Ovary (tissue), 3 donors: ENCODE data around the gene KCNN3.
"Not testable (repeated sequence)": the region's sequence is repeated elsewhere in the genome, so short reads cannot be mapped to it uniquely, and the experiment has no call there.

Experiments
- EP300 ChIP-seq: sonication (generic); formaldehyde crosslinking; IDR thresholded peaks from one replicate; pipeline ENCODE4 v1.6.1; 2017; ENCODE audit warnings: antibody characterized with exemption
- POLR2A ChIP-seq: fragments of 450-650 bp; IDR thresholded peaks from one replicate; pipeline ENCODE4 v1.6.1; 2017; ENCODE audit warnings: antibody characterized with exemption, mild to moderate bottlenecking, moderate library complexity
- TF ChIP-seq, protein P1 (sequence below), 3 donors: fragments of 450-650 bp in 2 of 3; fragments of 200-600 bp in 1 of 3; IDR thresholded peaks; one replicate each; pipeline versions ENCODE4 v1.5.1 to v1.8.0; 2016 to 2022; ENCODE audit warnings: antibody characterized with exemption in 3 of 3, mild to moderate bottlenecking in 1 of 3
- donor health status: DM: no; HTN: no; CAD: no.

DNA sequence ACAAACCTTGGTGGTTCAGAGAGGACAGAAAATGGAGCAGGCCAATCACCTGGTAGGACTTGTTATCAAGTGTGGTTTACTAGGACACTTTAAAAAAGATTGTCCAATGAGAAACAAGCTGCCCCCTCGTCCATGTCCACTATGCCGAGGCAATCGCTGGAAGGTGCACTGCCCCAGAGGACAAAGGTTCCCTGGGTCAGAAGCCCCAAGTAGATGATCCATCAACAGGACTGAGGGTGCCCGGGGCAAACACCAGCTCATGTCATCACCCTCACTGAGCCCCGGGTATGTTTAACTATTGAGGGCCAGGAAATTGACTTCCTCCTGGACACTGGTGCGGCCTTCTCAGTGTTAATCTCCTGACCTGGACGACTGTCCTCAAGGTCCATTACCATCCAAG is 195.6 kb downstream of the KCNN3 start:
- not testable (repeated sequence) for TF ChIP-seq EP300, POLR2A
- TF ChIP-seq, protein P1, sequence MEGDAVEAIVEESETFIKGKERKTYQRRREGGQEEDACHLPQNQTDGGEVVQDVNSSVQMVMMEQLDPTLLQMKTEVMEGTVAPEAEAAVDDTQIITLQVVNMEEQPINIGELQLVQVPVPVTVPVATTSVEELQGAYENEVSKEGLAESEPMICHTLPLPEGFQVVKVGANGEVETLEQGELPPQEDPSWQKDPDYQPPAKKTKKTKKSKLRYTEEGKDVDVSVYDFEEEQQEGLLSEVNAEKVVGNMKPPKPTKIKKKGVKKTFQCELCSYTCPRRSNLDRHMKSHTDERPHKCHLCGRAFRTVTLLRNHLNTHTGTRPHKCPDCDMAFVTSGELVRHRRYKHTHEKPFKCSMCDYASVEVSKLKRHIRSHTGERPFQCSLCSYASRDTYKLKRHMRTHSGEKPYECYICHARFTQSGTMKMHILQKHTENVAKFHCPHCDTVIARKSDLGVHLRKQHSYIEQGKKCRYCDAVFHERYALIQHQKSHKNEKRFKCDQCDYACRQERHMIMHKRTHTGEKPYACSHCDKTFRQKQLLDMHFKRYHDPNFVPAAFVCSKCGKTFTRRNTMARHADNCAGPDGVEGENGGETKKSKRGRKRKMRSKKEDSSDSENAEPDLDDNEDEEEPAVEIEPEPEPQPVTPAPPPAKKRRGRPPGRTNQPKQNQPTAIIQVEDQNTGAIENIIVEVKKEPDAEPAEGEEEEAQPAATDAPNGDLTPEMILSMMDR (IDR thresholded peaks at IDR 0.05) = not testable (repeated sequence)
